HepG2 (cell line): ENCODE results near the gene MARK2. TPM values are rescaled to one million over a fixed set of nuclear protein-coding genes. Genes with fewer than 3 reads are reported as not detected.

Source experiments
- CCDC6 ChIP-seq: sonication (generic); formaldehyde crosslinking; IDR thresholded peaks from 2 replicates; pipeline ENCODE4 v1.8.1; 2022; ENCODE audit warnings: mild to moderate bottlenecking, missing genetic modification reagents, moderate library complexity
- CEBPB ChIP-seq: IDR thresholded peaks from 2 replicates; pipeline ENCODE4 v1.6.1; 2011; ENCODE audit warnings: low read depth, low read length, improper control_type of control experiment, borderline replicate concordance
- CSRNP2 ChIP-seq: sonication (generic); formaldehyde crosslinking; conservative IDR thresholded peaks from 2 replicates; pipeline ENCODE4 v1.8.0; 2022; ENCODE audit warnings: low read depth, missing genetic modification reagents
- ELF1 ChIP-seq: sonication (generic); formaldehyde crosslinking; IDR thresholded peaks from 2 replicates; pipeline ENCODE4 v1.4.0; 2020; ENCODE audit warnings: missing genetic modification reagents
- KDM2A ChIP-seq: sonication (generic); formaldehyde crosslinking; IDR thresholded peaks from 2 replicates; pipeline ENCODE4 v1.4.0; 2020; ENCODE audit warnings: low read depth, missing genetic modification reagents, borderline replicate concordance
- MED8 ChIP-seq: sonication (generic); formaldehyde crosslinking; IDR thresholded peaks from 2 replicates; pipeline ENCODE4 v1.8.1; 2023; ENCODE audit warnings: mild to moderate bottlenecking, missing genetic modification reagents; ENCODE audit not compliant: insufficient replicate concordance
- MXD3 ChIP-seq: IDR thresholded peaks from 2 replicates; pipeline ENCODE4 v1.6.1; 2016; ENCODE audit warnings: mild to moderate bottlenecking, missing biosample characterization, missing genetic modification reagents
- NFAT5 ChIP-seq: sonication (generic); formaldehyde crosslinking; IDR thresholded peaks from 2 replicates; pipeline ENCODE4 v1.4.0; 2020; ENCODE audit warnings: missing genetic modification reagents
- PITX1 ChIP-seq: sonication (generic); formaldehyde crosslinking; IDR thresholded peaks from 2 replicates; pipeline ENCODE4 v1.5.1; 2020; ENCODE audit warnings: mild to moderate bottlenecking, missing genetic modification reagents
- PREB ChIP-seq: sonication (generic); formaldehyde crosslinking; IDR thresholded peaks from 2 replicates; pipeline ENCODE4 v1.4.0; 2020; ENCODE audit warnings: missing genetic modification reagents
- SMAD1 ChIP-seq: sonication (generic); formaldehyde crosslinking; IDR thresholded peaks from 2 replicates; pipeline ENCODE4 v1.4.0; 2020; ENCODE audit warnings: missing genetic modification reagents, low read depth, mild to moderate bottlenecking, borderline replicate concordance
- ZBTB7A ChIP-seq: sonication (generic); formaldehyde crosslinking; IDR thresholded peaks from 2 replicates; pipeline ENCODE4 v1.8.0; 2022; ENCODE audit warnings: mild to moderate bottlenecking, missing genetic modification reagents
- ZFP91 ChIP-seq: sonication (generic); formaldehyde crosslinking; IDR thresholded peaks from 2 replicates; pipeline ENCODE4 v1.9.0; 2022; ENCODE audit warnings: missing genetic modification reagents, mild to moderate bottlenecking, borderline replicate concordance
- ZGPAT ChIP-seq: IDR thresholded peaks from 2 replicates; pipeline ENCODE4 v1.6.1; 2016; ENCODE audit warnings: mild to moderate bottlenecking
- ZNF24 ChIP-seq: fragments of 450-650 bp; IDR thresholded peaks from 2 replicates; pipeline ENCODE4 v1.6.1; 2017; ENCODE audit warnings: antibody characterized with exemption, mild to moderate bottlenecking
- ZNF891 ChIP-seq: sonication (generic); formaldehyde crosslinking; IDR thresholded peaks from 2 replicates; pipeline ENCODE4 v1.5.0; 2020; ENCODE audit warnings: mild to moderate bottlenecking, missing genetic modification reagents
- polyA plus RNA-seq, 8 experiments: library from polyadenylated mRNA; depleted of rRNA in 3 of 8; stranded (reverse) in 7 of 8; unstranded in 1 of 8; fragments of >200 nt; fragmentation: Illumina TruSeq in 4 of 8; extraction: Trizol in 4 of 8; gene quantifications; 2 replicates each; pipeline versions ENCODE4 v1.2.1 to v1.2.3, GENCODE V29; 2011 to 2016; ENCODE audit warnings: low read depth in 4 of 8, missing spikeins in 1 of 8, mixed read lengths in 1 of 8; ENCODE audit not compliant: insufficient read depth in 1 of 8
- total RNA-seq, 5 experiments: library from RNA; depleted of rRNA; stranded (reverse); fragments of >200 nt; fragmentation: Illumina TruSeq; extraction: Trizol; gene quantifications; 2 replicates each; pipeline ENCODE4 v1.2.3, GENCODE V29; 2016; ENCODE audit warnings: low read depth in 1 of 5

MARK2 gene
- total and polyA plus RNA-seq, 2 of the 13 experiments (the other 11 are each of a cell fraction or from before 2014, with no cell fraction given), result 13.5 to 13.9 TPM

- TF ChIP-seq NFAT5 (CRISPR knock-in tag), result peak; percentile 28; the same call in 1 of the 2 replicates
- peak; percentile 72 for TF ChIP-seq MXD3 (CRISPR knock-in tag)
- TF ChIP-seq CSRNP2, result no peak
- no peak for TF ChIP-seq CCDC6 (CRISPR knock-in tag)
- TF ChIP-seq CEBPB, result no peak
- no peak for TF ChIP-seq ZNF24
- TF ChIP-seq ZFP91 (CRISPR knock-in tag), result peak; percentile 85; the same call in 1 of the 2 replicates
- peak; percentile 31 for TF ChIP-seq MED8
- TF ChIP-seq ZNF891 (CRISPR knock-in tag), result 0 out of 2 replicates have a peak, but pooled peaks have one; percentile 20
- no peak for TF ChIP-seq PREB
- peak; percentile 25; the same call in 1 of the 2 replicates for TF ChIP-seq ZGPAT (CRISPR knock-in tag)
- no peak for TF ChIP-seq PITX1 (CRISPR knock-in tag)
- TF ChIP-seq SMAD1, result peak; percentile 33; the same call in 1 of the 2 replicates
- no peak for TF ChIP-seq ELF1
- peak; percentile 36; the same call in 1 of the 2 replicates for TF ChIP-seq KDM2A (CRISPR knock-in tag)
- TF ChIP-seq ZBTB7A, result peak; percentile 91
Observed at GRCh38 chr11:63915961-63916836, 77.3 kb downstream of the MARK2 start (continued).
